Astrocyte (in vitro differentiated cells and primary cell): ENCODE results near the gene PHF19. TPM values are rescaled to one million over a fixed set of nuclear protein-coding genes. Genes with fewer than 3 reads are reported as not detected.

Experiments
- DNase-seq: peaks from one replicate; pipeline ENCODE4 v3.0.0-alpha.2; 2010; ENCODE audit warnings: low read depth
- FAIRE-seq: peaks from 2 replicates; lab custom pipeline; 2011; peaks lifted over from hg19 to GRCh38; lab: Jason Lieb, UNC
- H2AFZ ChIP-seq: 2 replicates; pipeline ENCODE4 v1.6.0; 2012; ENCODE audit warnings: low read depth, low read length, inconsistent platforms
- H3K27ac ChIP-seq: 2 replicates; pipeline ENCODE4 v1.5.1; 2011; ENCODE audit warnings: low read depth, low read length, inconsistent platforms
- H3K27me3 ChIP-seq: 2 replicates; pipeline ENCODE4 v1.6.0; 2011; ENCODE audit warnings: low read length, inconsistent platforms; ENCODE audit not compliant: insufficient read depth
- H3K36me3 ChIP-seq: 2 replicates; pipeline ENCODE4 v1.5.1; 2011; ENCODE audit warnings: low read length, inconsistent platforms; ENCODE audit not compliant: insufficient read depth
- H3K4me1 ChIP-seq: 2 replicates; pipeline ENCODE4 v1.5.1; 2011; ENCODE audit warnings: low read length, inconsistent platforms; ENCODE audit not compliant: insufficient read depth
- H3K4me2 ChIP-seq: 2 replicates; pipeline ENCODE4 v1.6.0; 2012; ENCODE audit warnings: low read length, inconsistent platforms
- H3K4me3 ChIP-seq: 2 replicates; pipeline ENCODE4 v1.5.1; 2011; ENCODE audit warnings: low read depth, mild to moderate bottlenecking, low read length, inconsistent platforms; ENCODE audit not compliant: insufficient read depth
- H3K79me2 ChIP-seq: 2 replicates; pipeline ENCODE4 v1.6.0; 2012; ENCODE audit warnings: mild to moderate bottlenecking, low read length, inconsistent platforms; ENCODE audit not compliant: insufficient read depth
- H3K9ac ChIP-seq: 2 replicates; pipeline ENCODE4 v1.6.0; 2012; ENCODE audit warnings: mild to moderate bottlenecking, low read length, inconsistent platforms
- H3K9me3 ChIP-seq: 2 replicates; pipeline ENCODE4 v1.5.1; 2012; ENCODE audit warnings: low read depth, mild to moderate bottlenecking, low read length, inconsistent platforms; ENCODE audit not compliant: insufficient read depth
- H4K20me1 ChIP-seq: 2 replicates; pipeline ENCODE4 v1.6.0; 2012; ENCODE audit warnings: low read length, inconsistent platforms; ENCODE audit not compliant: insufficient read depth
- H3K27ac Mint-ChIP-seq: one replicate; pipeline ENCODE4 v1.8.0; 2021; ENCODE audit warnings: mild to moderate bottlenecking, mixed read lengths; ENCODE audit not compliant: unreplicated experiment
- H3K27me3 Mint-ChIP-seq: one replicate; pipeline ENCODE4 v1.8.0; 2021; ENCODE audit warnings: low read depth, mixed read lengths; ENCODE audit not compliant: unreplicated experiment
- H3K36me3 Mint-ChIP-seq: one replicate; pipeline ENCODE4 v1.8.0; 2021; ENCODE audit warnings: low read depth, mixed read lengths; ENCODE audit not compliant: unreplicated experiment
- H3K4me1 Mint-ChIP-seq: one replicate; pipeline ENCODE4 v1.8.0; 2021; ENCODE audit warnings: low read depth, mixed read lengths; ENCODE audit not compliant: unreplicated experiment
- H3K4me3 Mint-ChIP-seq: one replicate; pipeline ENCODE4 v1.8.0; 2021; ENCODE audit warnings: mild to moderate bottlenecking, moderate library complexity, mixed read lengths; ENCODE audit not compliant: unreplicated experiment
- H3K9me3 Mint-ChIP-seq: one replicate; pipeline ENCODE4 v1.8.0; 2021; ENCODE audit warnings: mild to moderate bottlenecking, mixed read lengths; ENCODE audit not compliant: unreplicated experiment
- EZH2 ChIP-seq: IDR thresholded peaks from 2 replicates; pipeline ENCODE4 v1.6.1; 2012; ENCODE audit warnings: mild to moderate bottlenecking, low read length, inconsistent platforms; ENCODE audit not compliant: insufficient read depth
- total RNA-seq: library from RNA; stranded (reverse); gene quantifications from 2 replicates; pipeline ENCODE4 v1.2.1, GENCODE V29; 2021
- TF ChIP-seq, protein P1 (sequence below): IDR thresholded peaks from 2 replicates; pipeline ENCODE4 v1.5.1; 2011; ENCODE audit warnings: low read depth, mild to moderate bottlenecking, inconsistent platforms, low read length, moderate library complexity; ENCODE audit not compliant: insufficient read depth

Gene PHF19
- total RNA-seq, 1 donor from 2014 or later, result 19.5 TPM

DNA sequence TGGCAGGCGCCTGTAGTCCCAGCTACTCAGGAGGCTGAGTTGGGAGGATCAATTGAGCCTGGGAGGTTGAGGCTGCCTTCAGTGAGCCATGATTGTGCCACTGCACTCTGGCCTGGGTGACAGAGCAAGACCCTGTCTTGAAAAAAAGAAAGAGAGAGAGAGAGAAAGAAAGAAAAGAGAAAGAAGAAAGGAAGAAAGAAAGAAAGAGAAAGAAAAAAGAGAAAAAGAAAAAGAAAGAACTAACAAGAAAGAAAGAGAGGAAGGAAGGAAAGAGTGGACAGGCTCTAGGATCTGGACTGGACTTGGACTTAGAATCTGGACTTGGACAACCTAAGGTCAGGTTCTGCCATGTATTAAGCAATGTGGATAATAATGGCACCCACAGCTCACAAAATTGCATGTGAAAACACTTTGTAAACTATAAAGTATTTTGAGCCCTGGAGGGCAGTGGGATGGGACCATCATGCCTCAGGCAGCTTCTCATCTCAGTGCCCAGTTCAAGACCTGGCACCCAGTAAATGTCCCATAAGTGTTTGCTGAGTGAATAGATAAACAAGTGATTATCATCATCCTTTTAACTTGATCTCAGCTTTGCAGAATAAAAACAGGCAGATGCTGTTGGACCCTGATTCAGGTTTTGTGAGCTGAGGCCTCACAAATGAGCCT is 12.8 kb upstream of the PHF19 start:
- no peak for DNase-seq
- no peak overlapping the region for H3K4me2 ChIP-seq
- no peak overlapping the region for H3K27ac ChIP-seq
- no peaks in the 10 kb centered on the region for H3K36me3 ChIP-seq
- peaks cover 4% of the 10 kb centered on the region for H3K36me3 Mint-ChIP-seq
- peaks cover 3% of the 10 kb centered on the region for H4K20me1 ChIP-seq
- H3K4me1 Mint-ChIP-seq, result peaks cover 28% of the 10 kb centered on the region
- no peak overlapping the region for H3K27ac Mint-ChIP-seq
- no peak for FAIRE-seq
- H3K4me3 Mint-ChIP-seq, result no peak overlapping the region
- H3K4me3 ChIP-seq, result no peak overlapping the region
- H3K4me1 ChIP-seq, result peaks cover 21% of the 10 kb centered on the region
- peaks cover 3% of the 10 kb centered on the region for H3K9me3 Mint-ChIP-seq
- no peaks in the 10 kb centered on the region for H3K9me3 ChIP-seq
- no peak overlapping the region for H3K9ac ChIP-seq
- H2AFZ ChIP-seq, result no peak overlapping the region
- H3K79me2 ChIP-seq, result no peaks in the 10 kb centered on the region
- peaks cover 4% of the 10 kb centered on the region for H3K27me3 ChIP-seq
- no peak for TF ChIP-seq EZH2
- TF ChIP-seq, protein P1, sequence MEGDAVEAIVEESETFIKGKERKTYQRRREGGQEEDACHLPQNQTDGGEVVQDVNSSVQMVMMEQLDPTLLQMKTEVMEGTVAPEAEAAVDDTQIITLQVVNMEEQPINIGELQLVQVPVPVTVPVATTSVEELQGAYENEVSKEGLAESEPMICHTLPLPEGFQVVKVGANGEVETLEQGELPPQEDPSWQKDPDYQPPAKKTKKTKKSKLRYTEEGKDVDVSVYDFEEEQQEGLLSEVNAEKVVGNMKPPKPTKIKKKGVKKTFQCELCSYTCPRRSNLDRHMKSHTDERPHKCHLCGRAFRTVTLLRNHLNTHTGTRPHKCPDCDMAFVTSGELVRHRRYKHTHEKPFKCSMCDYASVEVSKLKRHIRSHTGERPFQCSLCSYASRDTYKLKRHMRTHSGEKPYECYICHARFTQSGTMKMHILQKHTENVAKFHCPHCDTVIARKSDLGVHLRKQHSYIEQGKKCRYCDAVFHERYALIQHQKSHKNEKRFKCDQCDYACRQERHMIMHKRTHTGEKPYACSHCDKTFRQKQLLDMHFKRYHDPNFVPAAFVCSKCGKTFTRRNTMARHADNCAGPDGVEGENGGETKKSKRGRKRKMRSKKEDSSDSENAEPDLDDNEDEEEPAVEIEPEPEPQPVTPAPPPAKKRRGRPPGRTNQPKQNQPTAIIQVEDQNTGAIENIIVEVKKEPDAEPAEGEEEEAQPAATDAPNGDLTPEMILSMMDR, result no peak
- H3K27me3 Mint-ChIP-seq, result peaks cover 9% of the 10 kb centered on the region

DNA sequence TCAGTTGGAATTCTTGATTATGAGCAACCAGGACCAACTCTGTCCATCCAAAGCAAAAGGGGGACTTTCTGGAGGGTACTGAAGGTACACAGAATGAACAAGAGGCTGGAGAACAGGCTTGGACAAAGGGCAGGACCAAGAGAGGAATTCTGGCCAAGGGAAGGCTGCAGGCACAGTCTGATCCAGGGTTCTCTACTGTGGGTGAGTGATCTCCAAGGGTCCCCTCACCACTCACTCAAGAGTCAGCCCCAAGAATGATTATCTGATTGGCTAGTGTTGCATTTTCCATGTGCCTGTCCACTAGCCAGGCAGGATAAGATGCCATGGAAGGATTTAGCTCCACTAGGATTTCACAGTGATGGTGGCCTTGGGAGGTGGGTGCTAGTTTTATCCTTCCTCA is 11.6 kb upstream of the PHF19 start:
- H3K4me1 Mint-ChIP-seq, result peaks cover 28% of the 10 kb centered on the region
- Histone ChIP-seq H3K27me3 (peaks cover 3% of the 10 kb centered on the region), H3K9ac (no peak overlapping the region), H3K4me3 (no peak overlapping the region), H2AFZ (no peak overlapping the region), H4K20me1 (peaks cover 3% of the 10 kb centered on the region), H3K9me3 (no peaks in the 10 kb centered on the region), H3K4me2 (no peak overlapping the region), H3K79me2 (no peaks in the 10 kb centered on the region), H3K27ac (no peak overlapping the region), H3K4me1 (peaks cover 17% of the 10 kb centered on the region), H3K36me3 (no peaks in the 10 kb centered on the region)
- no peak overlapping the region for H3K4me3 Mint-ChIP-seq
- no peak for FAIRE-seq
- peaks cover 9% of the 10 kb centered on the region for H3K27me3 Mint-ChIP-seq
- no peak overlapping the region for H3K27ac Mint-ChIP-seq
- no peak for TF ChIP-seq EZH2
- TF ChIP-seq, protein P1, result no peak
- DNase-seq, result no peak
- H3K9me3 Mint-ChIP-seq, result peaks cover 3% of the 10 kb centered on the region
- peaks cover 4% of the 10 kb centered on the region for H3K36me3 Mint-ChIP-seq

DNA sequence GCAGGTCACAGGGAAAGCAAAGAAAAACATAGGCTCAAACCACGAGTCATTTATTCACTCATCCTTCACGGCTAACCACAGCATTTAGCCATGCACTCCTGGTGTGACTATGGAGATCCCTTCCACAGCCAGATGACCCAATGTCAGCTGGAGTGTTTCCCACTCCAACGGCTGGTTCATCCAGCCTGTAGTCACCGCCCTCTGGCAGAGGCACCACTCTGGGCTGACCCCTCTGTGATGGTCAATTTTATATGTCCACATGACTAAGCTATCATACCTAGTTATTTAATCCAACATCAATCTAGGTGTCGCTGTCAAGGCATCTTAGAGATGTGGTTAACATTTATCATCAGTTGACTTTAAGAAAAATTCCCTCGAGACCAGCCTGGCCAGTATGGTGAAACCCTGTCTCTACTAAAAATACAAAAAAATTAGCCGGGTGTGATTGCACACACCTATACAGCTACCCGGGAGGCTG is 9.5 kb upstream of the PHF19 start:
- no peaks in the 10 kb centered on the region for H3K79me2 ChIP-seq
- no peak overlapping the region for H2AFZ ChIP-seq
- Mint-ChIP-seq H3K27me3 (peaks cover 4% of the 10 kb centered on the region), H3K9me3 (no peaks in the 10 kb centered on the region), H3K27ac (no peak overlapping the region), H3K36me3 (no peaks in the 10 kb centered on the region), H3K4me1 (peaks cover 15% of the 10 kb centered on the region), H3K4me3 (peak overlapping the region; percentile 3)
- FAIRE-seq (no peak), DNase-seq (peak; percentile 91)
- no peak for TF ChIP-seq EZH2
- no peak overlapping the region for H3K9ac ChIP-seq
- no peaks in the 10 kb centered on the region for H4K20me1 ChIP-seq
- peaks cover 10% of the 10 kb centered on the region for H3K4me1 ChIP-seq
- no peaks in the 10 kb centered on the region for H3K36me3 ChIP-seq
- H3K4me3 ChIP-seq, result no peak overlapping the region
- H3K27me3 ChIP-seq, result peaks cover 9% of the 10 kb centered on the region
- peak overlapping the region; percentile 47 for H3K4me2 ChIP-seq
- no peaks in the 10 kb centered on the region for H3K9me3 ChIP-seq
- H3K27ac ChIP-seq, result no peak overlapping the region
